ENCODE measurements around the gene MCM8.

DNA sequence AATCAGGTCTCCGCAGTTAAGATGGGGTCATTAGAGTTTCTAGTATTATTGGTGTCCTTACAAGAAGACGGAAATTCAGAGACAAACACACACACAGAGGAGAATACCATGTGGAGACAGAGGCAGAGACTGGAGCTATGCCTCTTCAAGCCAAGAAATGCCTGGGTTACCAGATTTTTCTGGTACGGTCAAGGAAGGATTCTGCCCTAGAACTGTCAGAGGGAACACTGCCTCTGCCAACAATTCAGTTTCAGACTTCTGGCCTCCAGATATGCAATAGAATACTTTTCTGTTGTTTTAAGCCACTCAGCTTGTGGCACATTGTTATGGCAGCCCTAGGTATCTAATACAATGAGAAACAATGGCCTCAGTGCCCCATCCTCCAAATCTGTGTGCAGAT lies 19.0 kb upstream of the MCM8 start:
- TF ChIP-seq ZNF408 (CRISPR knock-in tag; IDR thresholded peaks at IDR 0.05; ENCODE audit: low read depth) (no peak), RFX7 (CRISPR knock-in tag; IDR thresholded peaks at IDR 0.05) (no peak)
- TF ChIP-seq, protein P1, sequence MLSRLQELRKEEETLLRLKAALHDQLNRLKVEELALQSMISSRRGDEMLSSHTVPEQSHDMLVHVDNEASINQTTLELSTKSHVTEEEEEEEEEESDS (CRISPR knock-in tag; IDR thresholded peaks at IDR 0.05), result no peak
